AG09309 (cell line): Measurements from ENCODE around the gene NCKAP1.
"Not testable (repeated sequence)": the region's sequence is repeated elsewhere in the genome, so short reads cannot be mapped to it uniquely, and the experiment has no call there.

Experiments used
- DNase-seq: peaks from one replicate; pipeline ENCODE4 v3.0.0-alpha.2; 2010; ENCODE audit warnings: low read depth
- H3K4me3 ChIP-seq: 2 replicates; pipeline ENCODE4 v1.5.1; 2011; ENCODE audit warnings: mild to moderate bottlenecking, low read depth, low read length, moderate library complexity; ENCODE audit not compliant: control insufficient read depth
- TF ChIP-seq, protein P1 (sequence below): IDR thresholded peaks from 2 replicates; pipeline ENCODE4 v1.5.1; 2011; ENCODE audit warnings: mild to moderate bottlenecking, low read depth, low read length, inconsistent platforms; ENCODE audit not compliant: insufficient read depth, control insufficient read depth; ENCODE audit errors: missing control alignments

Gene NCKAP1

DNA sequence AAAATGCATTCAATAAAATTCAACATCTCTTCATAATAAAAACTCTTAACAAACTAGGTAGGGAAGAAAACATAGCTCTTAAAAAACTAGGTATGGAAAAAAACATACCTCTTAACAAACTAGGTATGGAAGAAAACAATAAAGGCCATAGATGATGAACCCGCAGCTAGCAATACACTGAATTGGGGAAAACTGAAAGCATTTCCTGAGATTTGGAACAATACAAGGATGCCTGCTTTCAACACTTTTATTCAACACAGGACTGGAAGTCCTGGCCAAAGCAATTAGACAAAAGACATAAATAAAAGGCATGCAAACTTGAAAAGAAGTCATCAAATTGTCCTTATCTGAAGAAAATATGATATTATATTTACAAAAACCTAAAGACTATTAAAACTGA lies 67.8 kb downstream of the NCKAP1 start:
- TF ChIP-seq, protein P1, sequence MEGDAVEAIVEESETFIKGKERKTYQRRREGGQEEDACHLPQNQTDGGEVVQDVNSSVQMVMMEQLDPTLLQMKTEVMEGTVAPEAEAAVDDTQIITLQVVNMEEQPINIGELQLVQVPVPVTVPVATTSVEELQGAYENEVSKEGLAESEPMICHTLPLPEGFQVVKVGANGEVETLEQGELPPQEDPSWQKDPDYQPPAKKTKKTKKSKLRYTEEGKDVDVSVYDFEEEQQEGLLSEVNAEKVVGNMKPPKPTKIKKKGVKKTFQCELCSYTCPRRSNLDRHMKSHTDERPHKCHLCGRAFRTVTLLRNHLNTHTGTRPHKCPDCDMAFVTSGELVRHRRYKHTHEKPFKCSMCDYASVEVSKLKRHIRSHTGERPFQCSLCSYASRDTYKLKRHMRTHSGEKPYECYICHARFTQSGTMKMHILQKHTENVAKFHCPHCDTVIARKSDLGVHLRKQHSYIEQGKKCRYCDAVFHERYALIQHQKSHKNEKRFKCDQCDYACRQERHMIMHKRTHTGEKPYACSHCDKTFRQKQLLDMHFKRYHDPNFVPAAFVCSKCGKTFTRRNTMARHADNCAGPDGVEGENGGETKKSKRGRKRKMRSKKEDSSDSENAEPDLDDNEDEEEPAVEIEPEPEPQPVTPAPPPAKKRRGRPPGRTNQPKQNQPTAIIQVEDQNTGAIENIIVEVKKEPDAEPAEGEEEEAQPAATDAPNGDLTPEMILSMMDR, result no peak
- DNase-seq, result no peak

DNA sequence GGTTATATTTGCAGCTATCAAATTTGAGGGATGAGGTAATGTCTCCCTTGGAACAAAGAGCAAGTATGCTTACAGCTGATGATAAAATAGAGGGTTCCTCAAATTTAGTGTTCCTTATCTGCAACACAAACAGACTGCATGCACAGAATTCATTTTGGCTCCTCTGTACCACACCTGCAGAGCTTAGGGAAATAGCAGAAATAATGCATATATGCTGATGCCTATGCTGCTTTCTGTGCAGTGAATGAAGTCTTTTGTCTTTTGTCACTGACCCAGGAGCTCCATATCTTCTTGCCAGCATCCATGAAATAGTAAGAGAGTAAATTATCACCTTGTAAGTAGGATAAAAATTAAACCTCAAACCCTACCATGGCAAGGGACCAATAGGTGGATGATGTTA lies 69.8 kb downstream of the NCKAP1 start:
- no peak for DNase-seq
- TF ChIP-seq, protein P1, result no peak
- no peak overlapping the region for H3K4me3 ChIP-seq

More for the DNA sequence above, 67.8 kb downstream of the NCKAP1 start:
- H3K4me3 ChIP-seq, result no peak overlapping the region

GRCh38 chr2:182966356-182966755 lies 71.9 kb downstream of the NCKAP1 start:
- not testable (repeated sequence) for H3K4me3 ChIP-seq, DNase-seq

GRCh38 chr2:182962641-182963040 lies 75.6 kb downstream of the NCKAP1 start:
- H3K4me3 ChIP-seq, result no peak overlapping the region
- TF ChIP-seq, protein P1, result no peak
- no peak for DNase-seq

DNA sequence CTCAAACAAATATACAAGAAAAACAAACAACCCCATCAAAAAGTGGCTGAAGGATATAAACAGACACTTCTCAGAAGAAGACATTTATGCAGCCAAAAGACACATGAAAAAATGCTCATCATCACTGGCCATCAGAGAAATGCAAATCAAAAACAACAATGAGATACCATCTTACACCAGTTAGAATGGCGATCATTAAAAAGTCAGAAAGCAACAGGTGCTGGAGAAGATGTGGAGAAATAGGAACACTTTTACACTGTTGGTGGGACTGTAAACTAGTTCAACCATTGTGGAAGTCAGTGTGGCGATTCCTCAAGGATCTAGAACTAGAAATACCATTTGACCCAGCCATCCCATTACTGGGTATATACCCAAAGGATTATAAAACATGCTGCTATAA lies 77.4 kb downstream of the NCKAP1 start:
- not testable (repeated sequence) for DNase-seq, H3K4me3 ChIP-seq

DNA sequence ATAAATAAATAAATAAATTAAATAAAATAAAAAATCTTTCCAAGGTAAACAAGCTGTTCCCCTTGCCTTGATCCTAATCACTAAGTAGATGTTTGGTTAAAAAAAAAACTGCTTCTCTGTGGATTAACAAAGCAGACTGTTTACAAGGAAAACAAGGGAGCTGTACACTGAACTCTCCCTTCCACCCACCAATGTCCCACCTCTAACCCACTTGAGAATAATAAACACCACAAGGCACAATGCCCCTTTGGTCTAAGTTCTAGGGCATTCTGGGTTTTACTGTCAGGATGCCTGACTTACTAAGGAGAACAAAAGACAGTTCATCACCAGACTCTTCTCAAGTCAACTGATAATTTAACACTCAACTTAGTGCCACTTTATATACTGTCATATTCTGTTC lies 83.5 kb downstream of the NCKAP1 start:
- TF ChIP-seq, protein P1, result no peak
- DNase-seq, result no peak
- H3K4me3 ChIP-seq, result no peak overlapping the region

DNA sequence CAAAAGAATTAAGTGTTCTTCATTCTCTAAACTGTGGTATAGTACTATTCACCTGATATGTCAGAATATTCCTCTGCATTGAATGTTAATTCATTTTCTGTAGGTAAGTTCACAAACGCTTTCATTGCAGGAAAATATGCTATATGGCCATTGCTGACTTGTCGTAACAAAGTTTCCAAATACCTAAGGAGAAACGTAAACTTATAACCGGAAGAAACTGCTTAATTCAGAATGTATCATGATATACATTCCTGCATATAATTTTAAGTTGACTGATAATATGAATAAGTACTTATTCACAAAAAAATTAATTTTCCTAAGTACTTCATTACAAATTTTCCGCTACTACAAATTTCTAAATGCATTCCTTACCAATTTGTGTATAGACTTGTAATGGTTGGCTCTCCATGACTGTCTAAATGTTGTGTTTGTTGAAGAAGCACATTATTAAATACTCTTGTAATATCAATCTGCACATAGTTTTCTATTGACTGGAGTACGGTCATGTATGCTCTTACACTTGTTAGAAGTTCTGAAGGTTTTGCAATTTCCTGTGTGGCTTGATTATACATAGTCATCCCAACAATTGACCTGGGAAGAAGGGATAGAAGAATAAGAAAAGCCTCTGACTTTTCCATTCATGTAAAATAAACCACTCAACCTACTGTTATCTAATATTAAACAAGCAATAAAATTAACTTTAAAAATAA lies 85.4 kb downstream of the NCKAP1 start:
- no peak overlapping the region for H3K4me3 ChIP-seq
- DNase-seq, result peak; percentile 8
- TF ChIP-seq, protein P1, result no peak
